Superior temporal gyrus (tissue), 1 donor: Measurements from ENCODE around the gene PRICKLE4.
"Not testable (repeated sequence)": the region's sequence is repeated elsewhere in the genome, so short reads cannot be mapped to it uniquely, and the experiment has no call there.

Source experiments
- DNase-seq: peaks from one replicate; pipeline ENCODE4 v3.0.0-alpha.2; 2016; ENCODE audit errors: extremely low spot score

Gene PRICKLE4

DNA sequence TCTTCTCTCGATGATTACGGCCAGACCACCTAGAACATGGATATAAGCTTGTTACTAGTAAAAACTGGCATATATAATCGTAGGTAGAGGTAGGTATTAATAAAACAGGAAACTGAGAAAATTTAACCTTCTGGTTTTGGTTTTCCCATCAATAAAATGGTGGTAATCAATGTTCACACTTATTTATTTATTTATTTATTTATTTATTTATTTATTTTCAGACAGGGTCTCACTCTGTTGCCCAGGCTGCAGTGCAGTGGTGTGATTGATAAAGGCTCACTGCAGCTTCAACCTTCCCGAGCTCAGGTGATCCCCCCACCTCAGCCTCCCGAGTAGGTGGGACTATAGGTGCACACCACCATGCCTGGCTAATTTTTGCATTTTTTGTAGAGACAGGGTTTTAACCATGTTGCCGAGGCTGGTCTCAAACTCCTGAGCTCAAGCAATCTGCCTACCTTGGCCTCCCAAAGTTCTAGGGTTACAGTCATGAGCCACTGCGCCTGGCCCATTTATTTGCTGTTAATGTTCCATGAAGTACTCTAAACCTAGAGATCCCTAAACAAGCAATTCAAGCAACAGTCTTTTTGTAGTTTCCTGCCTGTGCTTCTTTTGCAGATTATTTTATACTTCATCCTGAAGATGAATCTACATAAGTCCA lies 18.4 kb downstream of the PRICKLE4 start:
- no peak for DNase-seq

DNA sequence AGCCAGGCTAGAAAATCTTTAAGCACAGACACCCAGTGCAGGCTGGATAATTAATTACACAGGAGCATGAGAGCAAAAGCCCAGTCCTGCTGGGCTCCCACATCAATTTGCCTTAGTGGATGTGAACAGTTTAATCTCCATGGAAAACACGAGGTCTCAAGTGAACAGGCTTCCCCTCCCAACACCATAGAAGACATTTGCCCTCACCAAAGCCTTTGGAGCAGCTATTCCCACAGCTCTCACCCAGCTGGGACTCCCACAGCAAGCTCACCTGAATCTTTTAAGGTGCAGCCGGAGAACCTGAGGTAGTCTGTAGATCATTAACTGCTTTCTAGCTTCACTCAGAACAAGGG lies 19.0 kb downstream of the PRICKLE4 start:
- no peak for DNase-seq

DNA sequence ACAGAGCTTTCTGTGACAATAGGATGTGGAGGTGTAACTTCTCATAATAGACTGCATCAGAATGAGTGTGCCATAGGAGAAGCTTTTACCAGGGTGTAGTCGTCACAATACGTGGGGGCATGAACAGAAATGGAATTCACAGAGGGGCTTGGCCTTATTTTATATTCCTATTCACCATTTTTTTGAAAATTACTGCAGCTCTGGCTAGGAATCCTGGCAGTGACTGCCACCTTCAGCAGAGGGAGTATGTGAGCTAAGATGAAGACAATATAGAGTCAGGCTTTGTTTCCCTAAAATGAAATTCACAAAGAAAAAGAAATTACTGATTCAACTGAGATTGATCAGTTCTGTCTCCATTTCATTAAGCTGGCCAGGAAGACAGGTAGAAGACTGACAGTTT lies 20.8 kb downstream of the PRICKLE4 start:
- DNase-seq = peak; percentile 45

DNA sequence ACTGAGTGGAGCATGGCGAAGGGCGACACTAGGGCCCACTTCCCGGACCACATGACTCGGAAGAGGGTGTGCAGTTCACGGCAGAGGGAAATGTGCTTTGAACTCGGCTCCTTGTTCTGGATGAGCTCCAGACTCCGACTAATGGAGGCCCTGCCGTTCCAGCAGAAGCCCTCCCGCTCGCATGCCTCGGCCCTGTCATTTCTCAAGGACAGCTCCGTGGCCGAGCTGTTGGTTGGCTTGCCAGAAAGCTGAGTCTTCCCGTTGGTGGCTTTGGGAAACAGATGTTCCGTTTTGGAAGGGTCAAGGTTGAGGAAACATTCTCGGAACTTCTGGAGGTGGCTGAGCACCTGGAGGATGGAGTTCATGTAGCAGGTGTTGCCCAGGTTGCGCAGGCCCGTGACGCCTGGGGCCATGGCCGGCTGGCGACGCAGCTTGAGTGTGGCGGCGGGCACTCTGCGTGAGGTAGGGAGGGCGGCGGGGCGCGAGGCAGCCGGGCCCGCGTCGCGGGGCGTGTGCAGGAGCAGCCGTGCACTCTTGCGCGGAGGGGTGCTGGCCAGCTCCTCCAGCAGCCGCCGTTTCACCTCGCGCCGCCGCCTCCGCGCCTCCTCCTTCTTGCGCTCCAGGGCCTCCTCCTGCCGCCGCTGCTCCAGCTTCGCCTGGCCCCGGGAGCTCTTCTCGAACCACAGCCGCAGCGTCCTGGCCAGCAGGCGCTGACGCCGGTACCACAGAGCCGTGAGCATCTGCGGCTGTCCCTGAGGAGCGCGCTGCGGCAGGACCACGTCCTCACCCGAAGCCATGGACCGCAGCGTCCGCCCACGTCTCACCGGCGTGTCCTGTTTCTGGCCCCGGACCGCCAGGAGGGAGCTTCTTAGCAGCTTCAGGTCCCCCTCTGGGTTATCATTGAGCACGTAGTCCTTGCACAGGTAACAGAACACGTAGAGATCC lies 25.5 kb downstream of the PRICKLE4 start:
- no peak for DNase-seq

DNA sequence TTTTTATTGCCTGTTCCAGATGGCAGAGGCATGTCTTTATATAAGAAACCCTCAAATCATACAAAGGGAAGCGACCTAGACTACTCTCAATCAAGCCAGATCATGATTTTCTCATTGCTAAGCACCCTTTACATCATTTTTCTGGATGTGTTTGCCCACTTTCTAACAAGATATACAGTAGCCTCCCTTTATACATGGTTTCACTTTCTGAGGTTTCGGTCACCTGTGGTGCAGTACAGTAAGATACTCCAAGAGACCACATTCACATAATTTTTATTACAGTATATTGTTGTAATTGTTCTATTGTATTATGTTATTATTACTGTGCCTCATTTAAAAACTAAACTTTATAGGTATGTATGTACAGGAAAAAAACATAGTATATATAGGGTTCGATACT lies 30.5 kb downstream of the PRICKLE4 start:
- DNase-seq = no peak

- not testable (repeated sequence) for DNase-seq
Measured at GRCh38 chr6:41811946-41812345, 31.4 kb downstream of the PRICKLE4 start.

DNA sequence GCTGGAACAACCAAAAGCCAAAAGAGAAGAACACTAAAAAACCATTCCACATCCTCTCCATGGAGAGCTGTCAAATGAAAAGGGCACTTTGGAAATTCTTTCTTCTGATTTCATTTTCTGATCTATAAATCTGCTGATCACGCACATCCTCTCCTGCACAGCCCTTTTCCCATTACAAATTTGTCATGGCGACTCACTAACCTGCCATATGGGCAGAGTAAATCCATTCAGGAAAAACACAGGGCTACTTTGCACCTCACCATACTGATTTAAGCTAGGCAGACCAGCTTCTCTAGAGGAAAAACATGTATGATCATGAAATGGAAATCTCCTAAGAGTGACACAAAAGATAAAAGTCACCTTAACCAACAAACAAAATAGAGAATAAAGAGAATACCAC lies 32.9 kb downstream of the PRICKLE4 start:
- DNase-seq = no peak

DNA sequence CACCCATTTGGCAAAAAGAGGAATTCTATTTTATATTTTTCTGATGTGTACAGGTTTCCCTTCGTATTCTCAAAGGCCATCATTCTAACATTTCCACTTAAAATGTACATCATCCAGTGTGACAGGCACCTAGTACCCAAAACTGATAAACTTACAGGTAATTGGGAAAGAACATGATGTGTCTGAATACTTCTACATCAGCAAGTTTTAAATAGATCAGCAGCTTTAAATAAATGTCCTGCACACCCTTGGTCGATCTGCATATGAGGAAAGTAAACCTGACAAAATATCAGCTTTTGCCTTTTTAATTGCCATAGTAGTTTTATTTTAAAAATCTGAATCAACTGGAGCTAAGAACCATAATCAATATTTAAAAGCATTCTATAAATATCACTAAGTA lies 33.4 kb downstream of the PRICKLE4 start:
- peak; percentile 24 for DNase-seq

DNA sequence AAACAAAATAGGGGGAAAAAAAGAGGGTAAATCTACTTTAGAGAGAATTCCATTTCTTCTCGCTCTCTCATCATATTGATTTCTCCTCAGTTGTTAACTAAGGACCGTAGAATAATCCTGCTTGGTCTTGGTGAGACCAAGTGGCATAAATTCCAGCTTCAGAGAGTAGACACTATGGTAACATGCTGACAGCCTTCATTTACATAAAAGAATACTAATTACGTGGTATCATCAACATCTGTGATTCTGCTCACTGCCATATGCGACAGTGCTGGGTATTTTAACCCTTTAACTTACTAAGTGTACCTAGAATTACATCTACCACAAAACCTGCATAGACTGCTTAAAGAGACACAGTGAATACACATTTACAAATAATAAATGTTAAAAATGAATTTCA lies 34.0 kb downstream of the PRICKLE4 start:
- no peak for DNase-seq

GRCh38 chr6:41815587-41815986 lies 35.0 kb downstream of the PRICKLE4 start:
- no peak for DNase-seq

GRCh38 chr6:41818271-41819054 lies 37.9 kb downstream of the PRICKLE4 start:
- DNase-seq = no peak

GRCh38 chr6:41821266-41821665 lies 40.7 kb downstream of the PRICKLE4 start:
- DNase-seq = no peak

DNA sequence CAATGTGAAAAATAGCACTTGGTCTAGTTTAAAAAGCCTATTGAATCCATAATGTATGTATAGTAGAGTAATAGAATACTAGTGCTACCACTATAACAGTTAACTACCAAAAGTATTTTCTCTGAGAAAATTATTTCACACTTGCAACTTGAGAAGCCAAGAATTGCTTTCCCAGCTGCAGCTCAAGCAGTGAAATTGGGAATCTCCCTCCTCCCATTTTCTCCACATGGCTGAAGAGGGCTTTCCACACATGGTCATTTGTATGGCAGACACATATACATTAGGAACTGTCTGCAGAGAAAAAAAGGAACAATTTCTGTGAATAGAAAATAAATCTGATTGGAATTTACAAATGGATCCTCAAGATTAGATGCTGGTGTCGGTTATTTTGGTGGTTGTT lies 41.4 kb downstream of the PRICKLE4 start:
- DNase-seq = no peak

- DNase-seq = no peak
Measured at GRCh38 chr6:41823178-41823577, 42.6 kb downstream of the PRICKLE4 start.

DNA sequence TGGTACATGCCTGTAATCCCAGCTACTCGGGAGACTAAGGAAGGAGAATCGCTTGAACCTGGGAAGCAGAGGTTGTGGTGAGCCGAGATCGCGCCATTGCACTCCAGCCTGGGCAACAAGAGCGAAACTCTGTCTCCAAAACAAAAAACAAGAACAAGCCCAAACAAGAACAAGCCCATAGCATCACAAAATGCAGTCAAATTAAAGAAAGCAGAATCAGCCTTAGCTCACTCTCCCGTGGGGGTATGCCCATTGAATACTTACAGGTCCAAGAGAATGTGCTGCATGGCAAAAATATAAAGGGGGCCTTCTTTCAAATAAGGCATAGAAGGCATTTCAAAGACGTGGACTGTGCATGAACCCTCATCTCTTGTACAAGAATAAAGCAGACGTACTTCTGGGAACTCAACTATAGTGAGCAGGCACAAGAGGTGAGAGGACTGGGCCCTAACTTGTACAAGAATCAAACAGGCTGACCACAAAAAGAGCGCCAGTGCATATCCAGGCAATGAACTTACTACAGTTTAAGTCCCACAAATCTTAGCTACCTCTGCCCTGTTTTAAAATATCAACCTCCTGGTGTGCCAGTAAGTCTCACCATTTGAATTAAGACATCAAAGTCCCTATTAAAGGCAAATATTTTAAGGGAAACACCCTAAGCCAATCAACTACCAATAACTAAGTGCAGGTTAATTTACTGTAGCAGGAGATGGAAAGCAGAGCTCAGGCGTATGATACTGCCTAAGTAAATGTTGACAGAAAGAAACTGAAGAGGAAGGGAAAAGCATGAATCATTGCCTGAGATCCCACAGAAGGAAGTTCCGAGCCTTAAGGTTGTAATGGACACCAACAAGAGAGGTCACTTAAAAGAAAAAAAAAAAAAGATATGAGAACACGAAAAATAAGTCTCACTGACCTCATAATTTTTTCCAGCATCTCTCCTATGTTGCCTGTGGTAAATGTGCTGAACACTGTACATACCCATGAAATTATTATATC lies 44.3 kb downstream of the PRICKLE4 start:
- no peak for DNase-seq

DNA sequence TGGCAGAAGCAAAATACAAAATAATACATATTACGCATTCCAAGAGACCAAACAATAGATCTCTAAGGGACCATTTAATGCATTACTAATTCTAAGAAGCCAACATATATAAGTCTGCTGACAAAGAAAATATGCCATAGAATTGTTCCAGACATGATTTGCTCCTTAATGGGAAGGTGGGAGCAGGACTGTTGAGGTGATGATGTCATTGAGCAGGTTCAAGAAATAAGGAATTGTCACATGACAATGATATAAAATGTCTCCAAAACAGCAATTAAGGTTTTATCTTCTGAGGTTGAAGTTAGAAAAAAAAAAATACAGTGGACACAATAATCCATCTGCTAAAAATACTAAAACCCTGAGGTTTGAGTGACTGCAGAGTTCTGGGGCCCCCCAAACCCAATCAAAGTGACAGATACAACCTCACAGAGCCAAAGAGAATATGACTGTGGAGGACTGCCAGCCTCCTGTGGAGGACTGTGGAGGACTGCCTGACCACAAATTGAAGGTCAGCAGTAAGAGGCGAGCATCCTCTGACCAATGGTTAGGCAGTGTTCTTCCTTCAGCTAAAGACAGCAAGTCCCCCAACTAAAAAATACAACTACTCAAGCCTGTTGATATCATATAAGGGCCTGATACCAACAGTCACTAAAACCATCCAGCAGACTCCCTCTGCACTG lies 45.9 kb downstream of the PRICKLE4 start:
- DNase-seq = no peak

GRCh38 chr6:41832263-41832662 lies 51.7 kb downstream of the PRICKLE4 start:
- DNase-seq = no peak

DNA sequence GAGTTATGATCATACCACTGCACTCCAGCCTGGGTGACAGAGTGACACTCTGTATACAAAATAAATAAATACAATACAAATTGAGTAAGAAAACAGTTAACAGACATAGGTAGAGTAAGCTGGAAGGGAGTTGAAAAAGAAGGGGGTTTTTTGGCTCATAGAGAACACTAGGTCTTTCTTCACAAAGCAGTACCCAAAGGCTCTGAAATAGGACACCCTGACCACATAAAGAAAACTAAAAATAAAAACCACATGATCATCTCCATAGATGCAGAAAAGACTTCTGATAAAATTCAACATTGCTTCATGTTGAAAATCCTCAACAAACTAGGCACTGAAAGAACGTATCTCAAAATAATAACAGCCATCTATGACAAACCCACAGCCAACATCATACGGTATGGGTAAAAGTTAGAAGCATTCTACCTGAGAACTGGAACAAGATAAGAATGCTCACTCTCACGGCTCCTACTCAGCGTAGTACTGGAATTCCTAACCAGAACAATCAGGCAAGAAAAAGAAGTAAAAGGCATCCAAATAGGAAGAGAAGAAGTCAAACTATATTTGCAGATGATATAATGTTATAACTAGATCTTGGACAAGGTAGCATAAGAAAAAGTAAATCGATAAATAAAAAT lies 55.6 kb downstream of the PRICKLE4 start:
- DNase-seq = no peak

DNA sequence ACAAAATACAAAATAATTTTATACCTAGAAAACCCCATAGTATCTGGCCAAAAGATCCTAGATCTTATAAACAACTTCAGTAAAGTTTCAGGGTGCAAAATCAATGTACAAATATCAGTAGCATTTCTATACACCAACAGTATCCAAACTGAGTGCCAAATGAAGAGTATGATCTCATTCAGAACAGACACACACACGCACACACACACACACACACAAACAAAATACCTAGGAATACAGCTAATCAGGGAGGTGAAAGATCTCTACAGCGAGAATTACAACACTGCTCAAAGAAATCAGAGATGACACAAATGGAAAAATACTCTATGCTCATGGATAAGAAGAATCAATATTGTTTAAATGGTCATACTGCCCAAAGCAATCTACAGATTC lies 56.1 kb downstream of the PRICKLE4 start:
- DNase-seq = no peak
